Fibroblast of upper back skin (primary cell): ENCODE results near the gene FAF2.
"Not testable (repeated sequence)": the region's sequence is repeated elsewhere in the genome, so short reads cannot be mapped to it uniquely, and the experiment has no call there.

Experiments used
- DNase-seq: peaks from one replicate; pipeline ENCODE4 v3.0.0-alpha.2; 2013

The FAF2 gene

GRCh38 chr5:176463113-176463764 is 15.1 kb downstream of the FAF2 start:
- DNase-seq, result no peak

- peak; percentile 14 for DNase-seq
Observed at GRCh38 chr5:176466245-176466871, 18.2 kb downstream of the FAF2 start.

- DNase-seq, result no peak
Observed at GRCh38 chr5:176469296-176469695, 21.1 kb downstream of the FAF2 start.

GRCh38 chr5:176470539-176470938 is 22.4 kb downstream of the FAF2 start:
- no peak for DNase-seq

GRCh38 chr5:176471098-176471497 is 22.9 kb downstream of the FAF2 start:
- DNase-seq, result no peak

GRCh38 chr5:176473335-176474006 is 25.3 kb downstream of the FAF2 start:
- no peak for DNase-seq

GRCh38 chr5:176474476-176474875 is 26.3 kb downstream of the FAF2 start:
- peak; percentile 57 for DNase-seq

- DNase-seq, result no peak
Observed at GRCh38 chr5:176481711-176482110, 33.5 kb downstream of the FAF2 start.

GRCh38 chr5:176485176-176485575 is 37.0 kb downstream of the FAF2 start:
- DNase-seq, result no peak

GRCh38 chr5:176486189-176486757 is 38.1 kb downstream of the FAF2 start:
- DNase-seq, result no peak

GRCh38 chr5:176487160-176487559 is 39.0 kb downstream of the FAF2 start:
- DNase-seq, result not testable (repeated sequence)

- DNase-seq, result no peak
Observed at GRCh38 chr5:176489077-176489476, 40.9 kb downstream of the FAF2 start.

GRCh38 chr5:176490301-176490700 is 42.1 kb downstream of the FAF2 start:
- no peak for DNase-seq

GRCh38 chr5:176491101-176491502 is 42.9 kb downstream of the FAF2 start:
- no peak for DNase-seq

- no peak for DNase-seq
Observed at GRCh38 chr5:176491901-176492300, 43.7 kb downstream of the FAF2 start.

- peak; percentile 38 for DNase-seq
Observed at GRCh38 chr5:176492431-176492830, 44.2 kb downstream of the FAF2 start.

GRCh38 chr5:176497852-176498251 is 49.7 kb downstream of the FAF2 start:
- peak; percentile 6 for DNase-seq

- DNase-seq, result no peak
Observed at GRCh38 chr5:176499273-176499672, 51.1 kb downstream of the FAF2 start.

GRCh38 chr5:176500511-176500910 is 52.3 kb downstream of the FAF2 start:
- peak; percentile 14 for DNase-seq

GRCh38 chr5:176501333-176501732 is 53.1 kb downstream of the FAF2 start:
- DNase-seq, result peak; percentile 83

GRCh38 chr5:176503496-176503895 is 55.3 kb downstream of the FAF2 start:
- no peak for DNase-seq

- no peak for DNase-seq
Observed at GRCh38 chr5:176507911-176508310, 59.7 kb downstream of the FAF2 start.

GRCh38 chr5:176508603-176509002 is 60.4 kb downstream of the FAF2 start:
- peak; percentile 32 for DNase-seq

GRCh38 chr5:176513788-176514187 is 65.6 kb downstream of the FAF2 start:
- no peak for DNase-seq
